Body of pancreas (tissue), 4 donors: ENCODE results near the gene KRT16. TPM values are rescaled to one million over a fixed set of nuclear protein-coding genes. Genes with fewer than 3 reads are reported as not detected.
A peak's percentile ranks its signal among the peaks of the same experiment; 100 is the strongest.
"Not testable (repeated sequence)": the region's sequence is repeated elsewhere in the genome, so short reads cannot be mapped to it uniquely, and the experiment has no call there.

Source experiments
- ATAC-seq: fragments of 150-250 bp; one replicate; pipeline ENCODE4 v1.9.1; 2016
- DNase-seq, 4 donors: peaks; one replicate each; pipeline ENCODE4 v3.0.0-alpha.2; 2019
- H3K27ac ChIP-seq, 4 donors: fragments of 200-600 bp; sonication (generic); 1 replicate in 3 of 4; 2 replicates in 1 of 4; pipeline versions ENCODE4 v1.5.1 to v1.6.1; 2016 to 2019; ENCODE audit warnings: mild to moderate bottlenecking in 1 of 4, mixed read lengths in 1 of 4, moderate library complexity in 1 of 4
- H3K27me3 ChIP-seq, 2 donors: fragments of 200-600 bp; sonication (generic); one replicate each; pipeline ENCODE4 v1.6.0; 2016; ENCODE audit warnings: mild to moderate bottlenecking in 1 of 2
- H3K36me3 ChIP-seq, 2 donors: fragments of 200-600 bp; sonication (generic); replicated peaks in 1 of 2; 2 replicates each; pipeline ENCODE4 v1.5.1; 2016; ENCODE audit warnings: low read depth in 2 of 2; ENCODE audit not compliant: insufficient read depth in 1 of 2
- H3K4me1 ChIP-seq: fragments of 200-600 bp; sonication (generic); one replicate; pipeline ENCODE4 v1.6.0; 2016
- H3K4me3 ChIP-seq, 2 donors: fragments of 200-600 bp; sonication (generic); 1 replicate in 1 of 2; 2 replicates in 1 of 2; pipeline ENCODE4 v1.5.1; 2016 to 2019
- H3K9me3 ChIP-seq, 3 donors: fragments of 200-600 bp; sonication (generic); 1 replicate in 2 of 3; 2 replicates in 1 of 3; pipeline ENCODE4 v1.5.1; 2016
- POLR2A ChIP-seq, 3 donors: fragments of 450-650 bp; IDR thresholded peaks; one replicate each; pipeline ENCODE4 v1.6.1; 2016; ENCODE audit warnings: antibody characterized with exemption in 3 of 3, mild to moderate bottlenecking in 2 of 3
- WGBS, 2 donors: methylation state at CpG; one replicate each; pipeline ENCODE4 v1.1.5; 2017; 5-methylcytosine and 5-hydroxymethylcytosine counted together
- intact Hi-C: fragments of 100-400 bp; cut with DNase I; formaldehyde crosslinking; loops from one replicate; pipeline ENCODE4 v1.15.1; 2023
- total RNA-seq, 2 donors: library from RNA; depleted of rRNA; stranded (reverse); fragments of >200 nt; gene quantifications; one replicate each; pipeline ENCODE4 v1.1.0, GENCODE V29; 2016
- TF ChIP-seq, protein P1 (sequence below), 7 experiments: fragments of 450-650 bp in 4 of 7; fragments of 200-600 bp in 3 of 7; sonication (generic) in 3 of 7; IDR thresholded peaks; one replicate each; pipeline ENCODE4 v1.5.1; 2016 to 2019; ENCODE audit warnings: antibody characterized with exemption in 7 of 7

KRT16 gene
- total RNA-seq, 2 donors from 2014 or later: 1.6 to 4.2 TPM

GRCh38 chr17:41647940-41648410, 35.4 kb upstream of the KRT16 start:
- Histone ChIP-seq H3K9me3 (no peaks in the 10 kb centered on the region), H3K27ac (peak overlapping the region in 1 of 4 donors; percentile 64), H3K4me1 (peaks cover 25% of the 10 kb centered on the region), H3K36me3 (no peaks in the 10 kb centered on the region), H3K4me3 (no peak overlapping the region), H3K27me3 (no peaks in the 10 kb centered on the region)
- DNase-seq (peak; percentile 90 to 94 (median 91)), ATAC-seq (peak; percentile 76)
- WGBS, 2 donors: 2 to 3% methylated on average over 9 to 22 of the region's 22 CpGs
- no peak for TF ChIP-seq POLR2A (IDR thresholded peaks at IDR 0.05)
- TF ChIP-seq, protein P1, sequence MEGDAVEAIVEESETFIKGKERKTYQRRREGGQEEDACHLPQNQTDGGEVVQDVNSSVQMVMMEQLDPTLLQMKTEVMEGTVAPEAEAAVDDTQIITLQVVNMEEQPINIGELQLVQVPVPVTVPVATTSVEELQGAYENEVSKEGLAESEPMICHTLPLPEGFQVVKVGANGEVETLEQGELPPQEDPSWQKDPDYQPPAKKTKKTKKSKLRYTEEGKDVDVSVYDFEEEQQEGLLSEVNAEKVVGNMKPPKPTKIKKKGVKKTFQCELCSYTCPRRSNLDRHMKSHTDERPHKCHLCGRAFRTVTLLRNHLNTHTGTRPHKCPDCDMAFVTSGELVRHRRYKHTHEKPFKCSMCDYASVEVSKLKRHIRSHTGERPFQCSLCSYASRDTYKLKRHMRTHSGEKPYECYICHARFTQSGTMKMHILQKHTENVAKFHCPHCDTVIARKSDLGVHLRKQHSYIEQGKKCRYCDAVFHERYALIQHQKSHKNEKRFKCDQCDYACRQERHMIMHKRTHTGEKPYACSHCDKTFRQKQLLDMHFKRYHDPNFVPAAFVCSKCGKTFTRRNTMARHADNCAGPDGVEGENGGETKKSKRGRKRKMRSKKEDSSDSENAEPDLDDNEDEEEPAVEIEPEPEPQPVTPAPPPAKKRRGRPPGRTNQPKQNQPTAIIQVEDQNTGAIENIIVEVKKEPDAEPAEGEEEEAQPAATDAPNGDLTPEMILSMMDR (IDR thresholded peaks at IDR 0.05): peak; percentile 89 to 97 (median 94)
- intact Hi-C loops: no loop called here

DNA sequence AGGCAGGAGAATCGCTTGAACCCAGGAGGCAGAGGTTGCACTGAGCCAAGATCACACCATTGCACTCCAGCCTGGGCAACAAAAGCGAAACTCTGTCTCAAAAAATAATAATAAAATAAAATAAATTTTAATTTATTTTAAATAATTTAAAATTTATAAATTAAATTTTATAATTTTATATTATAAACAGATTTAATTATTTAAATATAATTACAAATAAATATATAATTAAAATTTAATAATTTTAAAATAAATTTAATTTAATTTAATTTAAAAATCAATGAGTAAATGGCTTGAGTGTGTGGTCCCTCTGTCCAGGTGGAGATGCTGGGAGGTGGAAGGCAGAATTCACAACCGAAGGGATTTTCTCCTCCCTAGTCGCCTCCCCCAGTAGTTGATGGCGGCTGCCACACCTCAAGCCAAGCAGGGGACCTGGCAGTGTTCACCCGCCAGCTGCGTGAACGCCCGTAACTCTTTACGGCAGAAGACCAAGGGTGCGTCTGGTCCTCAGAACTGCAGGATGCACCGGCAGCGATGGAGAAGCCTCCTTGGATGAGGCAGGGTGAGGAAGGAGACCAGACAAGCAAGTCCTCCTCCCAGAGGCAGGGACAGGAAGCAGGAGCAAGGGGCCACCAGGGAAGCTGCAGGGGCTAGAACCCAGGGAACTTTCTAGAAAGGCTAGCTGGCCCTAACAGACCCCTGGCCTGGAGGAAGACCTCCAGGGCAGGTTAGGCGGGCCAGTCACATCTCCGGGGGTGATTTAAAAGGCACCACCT, 34.7 kb upstream of the KRT16 start:
- TF ChIP-seq, protein P1 (IDR thresholded peaks at IDR 0.05): no peak
- TF ChIP-seq POLR2A (IDR thresholded peaks at IDR 0.05): no peak

GRCh38 chr17:41642252-41643156, 29.9 kb upstream of the KRT16 start:
- DNase-seq (no peak), ATAC-seq (no peak)
- 67 to 70% methylated on average over 13 of the region's 13 CpGs for WGBS, 2 donors
- no peaks in the 10 kb centered on the region for H3K27me3 ChIP-seq
- H3K9me3 ChIP-seq: no peaks in the 10 kb centered on the region
- H3K4me3 ChIP-seq: no peak overlapping the region
- intact Hi-C loops: no loop called here
- H3K36me3 ChIP-seq: no peaks in the 10 kb centered on the region
- no peaks in the 10 kb centered on the region for H3K4me1 ChIP-seq
- TF ChIP-seq POLR2A (IDR thresholded peaks at IDR 0.05): no peak
- TF ChIP-seq, protein P1 (IDR thresholded peaks at IDR 0.05): no peak
- no peak overlapping the region for H3K27ac ChIP-seq

More for the DNA sequence above, 34.7 kb upstream of the KRT16 start:
- H3K9me3 ChIP-seq: no peaks in the 10 kb centered on the region
- 27 to 56% methylated on average over 9 to 15 of the region's 15 CpGs for WGBS, 2 donors
- H3K4me3 ChIP-seq: no peak overlapping the region
- intact Hi-C loops: no loop called here
- ATAC-seq (no peak), DNase-seq (no peak)
- no peak overlapping the region for H3K27ac ChIP-seq
- H3K27me3 ChIP-seq: no peaks in the 10 kb centered on the region
- H3K4me1 ChIP-seq: peaks cover 25% of the 10 kb centered on the region
- H3K36me3 ChIP-seq: no peaks in the 10 kb centered on the region

GRCh38 chr17:41640596-41640995, 28.0 kb upstream of the KRT16 start:
- H3K4me1 ChIP-seq, DNase-seq, H3K36me3 ChIP-seq, H3K27me3 ChIP-seq, intact Hi-C loops, H3K27ac ChIP-seq, H3K4me3 ChIP-seq, H3K9me3 ChIP-seq, ATAC-seq: not testable (repeated sequence)
- WGBS, 2 donors: 76 to 89% methylated on average over 5 of the region's 5 CpGs
